ENCODE data around the gene SGF29. TPM values are rescaled to one million over a fixed set of nuclear protein-coding genes. Genes with fewer than 3 reads are reported as not detected.
"Not testable (repeated sequence)": the region's sequence is repeated elsewhere in the genome, so short reads cannot be mapped to it uniquely, and the experiment has no call there.

Gene SGF29
- total RNA-seq (2014; rRNA removed; shearing (Covaris generic); ENCODE audit: low replicate concordance): 7.1 and 17.2 TPM in 2 replicates

DNA sequence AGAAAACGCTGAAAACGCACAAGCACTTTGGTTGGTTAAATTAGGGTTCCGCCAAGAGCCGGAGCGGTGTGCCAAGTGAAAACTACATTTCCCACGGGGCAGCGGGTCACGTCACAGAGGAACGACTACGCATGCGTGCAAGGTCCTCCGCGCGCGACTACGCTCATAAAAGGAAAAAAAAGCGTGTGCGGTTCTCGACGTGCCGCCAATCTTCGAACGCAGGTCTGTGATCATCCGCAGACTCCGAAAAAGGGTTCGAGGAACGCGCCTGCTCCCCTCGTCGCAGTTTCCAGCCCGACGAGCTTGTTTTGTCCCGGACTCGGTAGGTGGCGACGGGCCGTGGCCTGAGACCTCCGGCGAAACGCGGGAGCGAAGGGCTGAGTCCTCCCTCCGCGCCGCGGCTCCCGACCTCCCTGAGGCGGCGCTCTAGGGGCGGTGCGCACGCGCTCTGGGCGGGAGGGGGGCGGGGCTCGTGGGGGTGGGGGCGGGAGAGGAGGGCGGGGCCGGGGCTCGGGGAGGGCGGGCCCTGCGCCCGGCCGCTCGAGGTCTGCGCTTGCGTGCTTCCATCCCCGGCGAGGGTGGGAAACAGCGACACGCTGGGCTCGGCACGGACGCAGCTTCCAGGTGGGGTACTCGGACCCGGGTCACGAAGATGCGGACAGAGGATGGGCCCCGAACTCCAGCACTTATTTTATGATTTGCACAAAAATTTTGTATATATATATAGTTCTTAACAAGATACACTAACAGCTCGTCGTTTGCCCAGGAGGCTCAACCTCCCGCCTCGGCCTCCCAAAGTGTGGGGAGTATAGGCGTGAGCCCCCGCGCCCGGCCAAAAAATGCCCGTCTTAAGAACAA, at the start of gene SGF29:
Gene SGF29 (plus strand): TSS at position 145 of the 858 bp plus-strand sequence. CDS start 27,150 bp downstream, outside the sequence.
- DNase-seq (ENCODE audit: low read depth): peak; percentile 93
- in situ Hi-C loops (cut with HindIII; ENCODE audit: low pct_unique_long_range_greater_than_20kb, low sequenced_read_pairs): no loop called here

DNA sequence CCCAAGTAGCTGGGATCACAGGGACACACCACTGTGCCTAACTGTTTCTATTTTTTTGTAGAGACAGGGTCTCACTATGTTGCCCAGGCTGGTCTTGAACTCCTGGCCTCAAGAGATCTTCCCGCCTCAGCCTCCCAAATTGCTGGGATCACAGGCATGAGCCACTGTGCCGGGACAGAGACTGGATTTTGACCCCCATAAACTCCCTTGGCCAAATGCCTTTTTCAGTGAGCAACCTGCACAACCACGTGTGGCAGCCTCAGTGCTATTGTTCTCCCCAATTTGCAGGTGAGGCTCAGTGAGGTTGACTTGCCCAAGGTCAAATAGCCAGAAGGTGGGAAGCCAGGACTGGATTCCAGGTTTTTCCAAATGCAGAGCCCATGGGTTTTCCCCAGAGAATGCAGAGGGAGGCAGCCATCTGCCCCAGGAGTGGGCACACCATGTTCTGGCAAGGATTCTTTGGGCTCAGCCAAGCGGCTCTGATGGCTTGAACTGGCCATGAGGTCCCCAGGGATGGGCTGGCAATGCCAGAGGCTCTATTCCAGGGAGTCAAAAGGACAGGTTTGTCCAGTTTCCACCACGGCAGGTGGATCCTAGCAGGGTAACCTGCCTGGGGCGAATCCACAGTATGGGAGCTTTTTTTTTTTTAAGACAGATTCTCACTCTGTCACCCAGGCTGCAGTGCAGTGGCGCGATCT, 48.9 kb upstream of the SGF29 start:
- in situ Hi-C loops (cut with HindIII; ENCODE audit: low pct_unique_long_range_greater_than_20kb, low sequenced_read_pairs): no loop called here
- DNase-seq (ENCODE audit: low read depth): no peak

- in situ Hi-C loops (cut with HindIII; ENCODE audit: low pct_unique_long_range_greater_than_20kb, low sequenced_read_pairs): no loop called here
- DNase-seq (ENCODE audit: low read depth): no peak
Observed at GRCh38 chr16:28505489-28506137, 48.1 kb upstream of the SGF29 start.

GRCh38 chr16:28511031-28511430, 42.7 kb upstream of the SGF29 start:
- DNase-seq (ENCODE audit: low read depth): no peak
- in situ Hi-C loops (cut with HindIII; ENCODE audit: low pct_unique_long_range_greater_than_20kb, low sequenced_read_pairs): no loop called here

- in situ Hi-C loops (cut with HindIII; ENCODE audit: low pct_unique_long_range_greater_than_20kb, low sequenced_read_pairs): no loop called here
- no peak for DNase-seq (ENCODE audit: low read depth)
Observed at GRCh38 chr16:28511801-28512789, 41.6 kb upstream of the SGF29 start.

DNA sequence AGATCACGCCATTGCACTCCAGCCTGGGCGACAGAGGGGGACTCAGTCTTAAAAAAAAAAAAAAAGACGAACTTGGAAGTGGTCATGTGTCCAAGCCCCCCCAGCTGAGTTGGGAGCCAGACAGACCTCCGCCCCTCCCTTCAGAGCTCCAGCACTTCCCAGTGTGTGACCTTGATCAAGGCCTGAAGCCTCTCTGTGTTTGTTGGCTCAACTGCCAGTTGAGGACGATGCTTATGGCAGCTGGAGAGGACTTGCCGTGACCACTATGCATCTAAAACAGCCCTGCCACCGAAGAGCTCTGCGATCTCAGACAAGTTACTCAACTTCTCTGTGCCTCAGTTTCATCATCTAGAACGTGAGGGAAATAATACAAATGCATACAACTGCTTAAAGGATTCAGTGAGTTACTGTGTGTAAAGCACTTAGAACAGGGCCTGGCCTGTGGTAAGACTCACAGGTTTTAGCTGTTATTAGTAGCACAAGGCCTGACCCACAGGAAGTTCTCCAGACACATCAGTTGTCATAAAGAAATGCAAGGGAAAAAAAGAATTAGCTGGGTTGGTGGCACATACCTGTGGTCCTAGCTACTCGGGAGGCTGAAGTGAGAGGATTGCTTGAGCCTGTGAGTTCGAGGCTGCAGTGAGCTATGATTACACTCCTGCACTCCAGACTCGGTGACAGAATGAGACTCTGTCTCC, 40.1 kb upstream of the SGF29 start:
- in situ Hi-C loops (cut with HindIII; ENCODE audit: low pct_unique_long_range_greater_than_20kb, low sequenced_read_pairs): no loop called here
- no peak for DNase-seq (ENCODE audit: low read depth)

- DNase-seq (ENCODE audit: low read depth): no peak
- in situ Hi-C loops (cut with HindIII; ENCODE audit: low pct_unique_long_range_greater_than_20kb, low sequenced_read_pairs): no loop called here
Observed at GRCh38 chr16:28514246-28514645, 39.5 kb upstream of the SGF29 start.

- in situ Hi-C loops (cut with HindIII; ENCODE audit: low pct_unique_long_range_greater_than_20kb, low sequenced_read_pairs): no loop called here
- DNase-seq (ENCODE audit: low read depth): no peak
Observed at GRCh38 chr16:28520672-28521071, 33.0 kb upstream of the SGF29 start.

GRCh38 chr16:28521436-28521835, 32.3 kb upstream of the SGF29 start:
- in situ Hi-C loops (cut with HindIII; ENCODE audit: low pct_unique_long_range_greater_than_20kb, low sequenced_read_pairs): no loop called here
- DNase-seq (ENCODE audit: low read depth): no peak

DNA sequence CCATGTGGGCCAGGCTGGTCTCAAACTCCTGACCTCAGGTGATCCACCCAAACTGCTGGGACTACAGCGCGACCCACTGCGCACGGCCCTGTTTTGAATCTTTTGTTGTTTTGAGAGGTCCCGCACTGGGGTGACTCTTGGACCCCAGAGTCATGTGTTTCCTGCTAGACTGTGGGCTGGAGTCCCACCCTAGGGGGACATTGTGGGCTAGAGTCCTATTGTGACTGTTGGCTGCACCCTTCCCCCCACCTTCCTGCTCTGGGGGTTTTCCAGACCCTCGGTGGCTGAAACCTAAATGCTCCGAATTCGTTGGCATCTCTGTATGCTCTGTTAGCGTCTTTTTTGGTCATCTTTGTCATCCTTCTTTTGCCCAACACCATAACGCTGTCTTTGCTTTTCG, 30.9 kb upstream of the SGF29 start:
- in situ Hi-C loops (cut with HindIII; ENCODE audit: low pct_unique_long_range_greater_than_20kb, low sequenced_read_pairs): no loop called here
- no peak for DNase-seq (ENCODE audit: low read depth)

- no peak for DNase-seq (ENCODE audit: low read depth)
- in situ Hi-C loops (cut with HindIII; ENCODE audit: low pct_unique_long_range_greater_than_20kb, low sequenced_read_pairs): no loop called here
Observed at GRCh38 chr16:28524681-28525171, 29.0 kb upstream of the SGF29 start.

DNA sequence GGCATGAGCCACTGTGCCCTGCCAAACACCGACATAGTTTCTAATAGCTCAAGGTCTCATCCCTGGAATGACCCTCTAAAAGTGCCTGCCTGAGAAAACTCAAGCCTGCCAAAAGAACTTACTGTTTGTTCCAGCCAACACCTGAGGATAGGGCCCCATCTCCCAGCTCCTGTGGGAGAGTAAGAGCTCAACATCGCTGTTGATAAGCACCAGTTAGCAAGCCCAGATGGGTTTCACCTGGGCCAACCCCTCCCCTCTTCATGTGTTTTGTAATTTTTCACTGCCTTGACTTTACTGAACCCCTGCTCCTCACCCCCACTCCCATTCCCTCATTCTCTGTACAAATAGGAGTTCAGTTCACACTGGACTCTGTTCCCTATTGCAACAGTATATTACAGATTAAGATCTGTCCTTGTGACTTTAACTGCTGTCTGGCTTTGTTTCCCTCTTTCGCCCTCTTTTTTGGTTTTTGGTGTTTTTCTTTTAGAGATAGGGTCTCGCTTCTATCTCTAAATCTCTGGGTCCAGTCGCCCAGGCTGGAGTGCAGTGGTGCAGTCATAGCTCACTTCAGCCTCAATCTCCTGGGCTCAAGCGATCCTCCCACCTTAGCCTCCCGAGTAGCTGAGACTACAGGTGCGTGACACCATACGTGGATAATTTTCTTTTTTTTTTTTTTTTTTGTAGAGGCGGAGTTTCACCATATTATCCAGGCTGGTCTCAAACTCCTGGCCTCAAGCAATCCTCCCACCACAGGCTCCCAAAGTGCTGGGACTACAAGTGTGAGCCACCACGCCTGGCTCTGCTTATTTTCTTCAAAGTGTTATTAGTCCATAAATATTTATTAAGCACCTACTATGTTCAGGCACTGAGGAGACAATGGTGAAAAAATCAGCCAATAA, 27.3 kb upstream of the SGF29 start:
- no peak for DNase-seq (ENCODE audit: low read depth)
- in situ Hi-C loops (cut with HindIII; ENCODE audit: low pct_unique_long_range_greater_than_20kb, low sequenced_read_pairs): no loop called here

GRCh38 chr16:28527100-28527785, 26.5 kb upstream of the SGF29 start:
- in situ Hi-C loops (cut with HindIII; ENCODE audit: low pct_unique_long_range_greater_than_20kb, low sequenced_read_pairs): not testable (repeated sequence)
- DNase-seq (ENCODE audit: low read depth): peak; percentile 39

GRCh38 chr16:28527985-28528384, 25.7 kb upstream of the SGF29 start:
- DNase-seq (ENCODE audit: low read depth): no peak
- in situ Hi-C loops (cut with HindIII; ENCODE audit: low pct_unique_long_range_greater_than_20kb, low sequenced_read_pairs): no loop called here

DNA sequence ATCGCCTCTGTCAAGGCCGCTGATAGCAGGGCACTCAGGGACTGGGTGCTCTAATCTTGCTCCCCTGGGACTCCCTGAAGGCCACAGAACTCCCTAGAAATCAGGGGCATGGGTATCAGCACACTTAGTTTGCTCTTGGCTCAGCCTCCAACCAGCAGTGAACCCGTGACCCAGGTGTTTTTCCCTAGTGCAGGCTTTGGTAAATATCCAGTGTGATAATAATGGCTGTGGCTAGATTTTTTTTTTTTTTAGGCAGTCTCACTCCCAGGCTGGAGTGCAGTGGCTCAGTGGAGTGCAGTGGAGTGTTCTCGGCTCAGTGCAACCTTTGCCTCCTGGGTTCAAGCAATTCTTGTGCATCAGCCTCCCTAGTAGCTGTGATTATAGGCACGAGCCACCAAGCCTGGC, 25.3 kb upstream of the SGF29 start:
- in situ Hi-C loops (cut with HindIII; ENCODE audit: low pct_unique_long_range_greater_than_20kb, low sequenced_read_pairs): no loop called here

GRCh38 chr16:28529124-28529523, 24.6 kb upstream of the SGF29 start:
- in situ Hi-C loops (cut with HindIII; ENCODE audit: low pct_unique_long_range_greater_than_20kb, low sequenced_read_pairs): no loop called here

More for the DNA sequence above, 25.3 kb upstream of the SGF29 start:
- DNase-seq (ENCODE audit: low read depth): no peak

More at GRCh38 chr16:28529124-28529523, 24.6 kb upstream of the SGF29 start:
- DNase-seq (ENCODE audit: low read depth): no peak

Measured in Caki2 (cell line).